HG03571 (cell line): ENCODE data around the gene SLC47A1.

Experiments used
- ATAC-seq: cut with Tn5 transposase; IDR thresholded peaks from one replicate; pipeline ENCODE4 v1.9.1; 2021; ENCODE audit not compliant: unreplicated experiment

SLC47A1 gene

GRCh38 chr17:19596869-19597268 is 63.2 kb downstream of the SLC47A1 start:
- no peak for ATAC-seq

GRCh38 chr17:19610311-19610710 is 76.7 kb downstream of the SLC47A1 start:
- ATAC-seq: no peak

GRCh38 chr17:19610879-19611278 is 77.2 kb downstream of the SLC47A1 start:
- no peak for ATAC-seq

DNA sequence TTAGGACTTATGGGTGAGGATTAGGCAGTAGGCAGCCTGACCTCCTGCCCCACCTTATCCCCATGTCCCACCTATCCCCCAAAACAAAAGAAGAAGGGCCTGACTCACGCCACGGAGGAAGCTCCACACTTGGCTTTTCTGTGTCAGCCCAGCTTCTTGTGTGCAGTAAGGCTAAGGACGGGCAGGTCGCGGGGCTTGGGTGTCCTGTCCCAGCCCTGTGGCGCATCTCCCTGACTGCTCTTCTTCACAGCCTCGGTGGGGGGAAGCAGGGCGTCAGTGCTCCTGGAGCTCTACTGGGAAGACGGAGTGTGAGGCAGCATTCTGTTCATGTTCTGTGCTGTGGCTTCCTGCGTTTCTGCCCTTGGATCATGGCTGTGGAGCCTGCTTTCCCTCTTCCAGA is 80.3 kb downstream of the SLC47A1 start:
- no peak for ATAC-seq

DNA sequence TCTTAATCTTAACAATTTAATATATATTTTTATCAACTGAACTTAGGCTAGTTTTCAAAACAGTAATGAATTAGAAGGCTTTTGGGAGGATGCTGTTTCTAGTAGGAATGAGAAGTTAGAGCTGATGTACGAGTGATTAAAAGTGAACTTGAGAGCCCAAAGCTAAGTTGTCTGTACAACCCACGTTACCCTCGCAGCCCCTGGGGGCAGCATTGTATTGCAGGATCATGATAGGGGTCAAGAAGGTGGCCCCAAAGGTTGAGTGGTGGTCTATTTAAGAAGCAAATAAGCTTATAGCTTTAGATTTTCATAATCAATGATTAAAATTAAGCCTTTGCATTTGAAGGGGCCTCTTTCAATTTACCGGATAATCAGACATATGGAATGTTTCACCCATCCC is 81.2 kb downstream of the SLC47A1 start:
- ATAC-seq: no peak

- no peak for ATAC-seq
These were observed 84.4 kb downstream of the SLC47A1 start for GRCh38 chr17:19618015-19618414.

DNA sequence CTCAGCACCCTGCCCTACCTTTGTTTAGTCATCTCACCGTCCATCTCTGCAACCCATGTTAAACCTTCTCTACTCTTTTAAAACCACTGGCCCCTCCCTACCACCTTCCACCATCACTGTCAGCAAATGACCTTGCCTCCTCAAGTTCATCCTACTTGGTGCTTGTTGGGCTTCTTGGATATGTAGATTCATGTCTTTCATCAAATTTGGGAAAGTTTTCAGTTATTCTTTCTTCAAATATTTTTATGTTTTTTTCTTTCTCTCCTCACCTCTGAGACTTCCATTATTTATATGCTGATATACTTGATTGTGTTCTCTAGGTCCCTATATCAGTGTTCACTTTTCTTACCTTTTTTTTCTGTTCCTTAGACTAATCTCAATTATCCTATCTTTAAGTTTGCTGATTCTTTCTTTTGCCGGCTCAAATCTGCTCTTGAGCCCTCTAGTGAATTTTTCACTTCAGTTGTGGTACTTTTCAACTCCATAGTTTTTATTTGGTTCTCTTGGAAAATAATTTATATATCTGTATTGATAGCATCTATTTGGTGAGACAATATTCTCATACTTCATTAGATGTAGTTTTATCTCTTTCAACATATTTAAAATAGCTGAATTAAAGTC is 86.2 kb downstream of the SLC47A1 start:
- ATAC-seq: no peak

DNA sequence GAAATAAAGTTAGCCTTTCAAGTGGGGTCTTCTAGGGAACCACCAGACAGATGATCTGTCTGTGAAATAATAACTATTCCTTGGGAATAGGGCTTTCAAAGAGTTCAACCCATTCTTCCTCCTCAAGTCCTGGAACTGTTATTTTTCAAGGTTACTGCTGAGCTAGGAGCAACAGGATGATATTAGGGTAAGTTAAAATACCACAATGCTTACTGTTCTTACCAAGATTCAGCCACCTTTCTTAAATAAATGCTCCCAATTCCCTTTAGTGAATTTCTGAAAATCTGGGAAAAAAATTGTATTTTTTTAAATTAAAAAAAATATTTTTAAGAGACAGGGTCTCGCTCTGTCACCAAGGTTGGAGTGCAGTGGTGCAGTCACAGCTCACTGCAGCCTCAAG is 88.0 kb downstream of the SLC47A1 start:
- ATAC-seq: no peak

GRCh38 chr17:19626079-19626478 is 92.4 kb downstream of the SLC47A1 start:
- ATAC-seq: no peak
